Measurements from ENCODE around the gene WSCD1. TPM values are rescaled to one million over a fixed set of nuclear protein-coding genes. Genes with fewer than 3 reads are reported as not detected.

WSCD1 gene
- polyA plus RNA-seq, 1 experiment = 0.20 TPM

DNA sequence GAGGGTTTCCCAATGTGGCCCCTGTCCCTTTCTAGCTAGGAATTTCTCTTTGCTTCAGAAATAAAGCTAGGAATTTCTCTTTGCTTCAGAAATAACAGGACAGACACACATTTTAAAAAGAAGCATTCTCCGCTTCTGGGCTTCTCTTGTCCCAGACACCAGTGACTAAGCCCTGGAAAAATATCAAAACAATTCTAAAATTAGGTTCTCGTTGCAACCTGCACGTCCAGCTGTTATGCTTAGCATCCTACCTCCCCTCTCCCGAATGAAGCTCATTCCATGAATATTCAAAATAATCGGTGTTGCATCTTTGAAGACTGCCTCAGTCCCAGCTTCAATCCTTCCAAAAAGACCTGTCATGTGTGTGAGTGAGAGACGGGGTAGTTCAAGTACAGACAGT lies 45.6 kb upstream of the WSCD1 start:
- POLR2A ChIA-PET = no interaction called here
- H3K4me3 ChIP-seq (ENCODE audit: low read depth, low read length) = no peak overlapping the region
- no peak overlapping the region for H3K27ac ChIP-seq (ENCODE audit: low read depth, low read length)
- no peak for TF ChIP-seq CTCF (IDR thresholded peaks at IDR 0.05; ENCODE audit: low read depth, low read length)
- no peaks in the 10 kb centered on the region for H3K27me3 ChIP-seq (ENCODE audit: control insufficient read depth, insufficient read depth, low read length)
- no peak for DNase-seq (ENCODE audit: low read depth, low spot score)
- peaks cover 5% of the 10 kb centered on the region for H3K9me3 ChIP-seq (ENCODE audit: control insufficient read depth, insufficient read depth, low read length)
- CTCF ChIA-PET = interaction anchor here (0.5 kb wide), 1 partner anchor 44 kb away, joined by 4 read pairs; no protein-coding TSS in a partner anchor

DNA sequence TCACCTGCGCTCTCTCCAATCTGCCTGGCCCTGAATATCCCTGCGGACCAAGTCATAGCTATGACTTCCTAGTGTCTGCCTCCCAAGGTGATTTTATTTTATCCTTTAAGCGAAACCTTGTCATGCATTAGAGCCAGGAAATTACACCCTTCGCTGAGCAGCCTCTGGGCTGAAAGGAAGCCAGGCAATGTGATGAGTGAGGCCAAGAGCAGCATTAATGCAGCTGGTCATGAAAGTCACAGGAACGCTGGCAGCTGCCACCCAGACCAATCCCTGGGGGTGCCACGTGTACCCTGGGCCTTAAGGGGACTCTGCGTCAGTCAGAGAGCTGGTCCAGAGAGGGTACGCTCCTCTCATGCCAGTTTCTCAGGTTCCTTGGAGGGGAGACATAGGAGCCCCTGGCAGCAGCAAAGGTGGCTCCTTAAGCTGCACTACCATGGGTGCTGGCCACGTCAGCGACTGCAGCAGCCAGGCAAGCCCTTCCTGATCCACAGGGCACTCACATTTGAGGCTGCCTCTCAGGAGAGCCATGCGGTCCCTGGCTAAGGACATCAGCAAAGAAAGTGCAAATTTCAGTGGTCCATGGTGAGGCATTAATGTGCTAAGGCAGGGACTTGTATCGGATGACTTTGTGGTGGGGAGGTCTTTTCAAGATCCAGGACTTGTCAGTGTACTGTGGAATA lies 42.7 kb upstream of the WSCD1 start:
- Histone ChIP-seq H3K9me3 (ENCODE audit: control insufficient read depth, insufficient read depth, low read length) (peaks cover 5% of the 10 kb centered on the region), H3K4me3 (ENCODE audit: low read depth, low read length) (no peak overlapping the region), H3K27me3 (ENCODE audit: control insufficient read depth, insufficient read depth, low read length) (no peaks in the 10 kb centered on the region), H3K27ac (ENCODE audit: low read depth, low read length) (no peak overlapping the region)
- POLR2A ChIA-PET = no interaction called here
- TF ChIP-seq CTCF (IDR thresholded peaks at IDR 0.05; ENCODE audit: low read depth, low read length) = no peak
- CTCF ChIA-PET = no interaction called here
- DNase-seq (ENCODE audit: low read depth, low spot score) = no peak

DNA sequence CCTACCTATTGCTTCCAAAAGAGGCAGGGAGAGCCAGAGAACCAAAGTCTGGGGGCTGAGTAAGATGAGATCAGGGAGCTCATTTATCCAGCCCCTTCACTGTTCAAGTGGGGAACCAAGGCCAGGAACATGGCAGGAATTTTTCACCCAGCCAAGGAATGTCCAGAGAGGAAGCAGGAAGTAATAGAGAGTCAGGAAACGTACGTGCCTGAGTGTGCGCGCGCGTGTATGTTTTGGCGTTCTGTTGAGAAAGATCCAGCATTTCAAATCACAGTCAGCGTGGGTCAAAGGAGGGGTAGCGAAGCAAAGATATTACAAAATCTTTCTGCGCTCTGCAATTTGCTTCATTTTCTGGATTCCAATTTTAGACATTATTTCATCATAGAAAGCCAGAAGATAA lies 41.9 kb upstream of the WSCD1 start:
- ChIA-PET CTCF (no interaction called here), POLR2A (no interaction called here)
- no peaks in the 10 kb centered on the region for H3K27me3 ChIP-seq (ENCODE audit: control insufficient read depth, insufficient read depth, low read length)
- H3K4me3 ChIP-seq (ENCODE audit: low read depth, low read length) = no peak overlapping the region
- no peak for DNase-seq (ENCODE audit: low read depth, low spot score)
- H3K9me3 ChIP-seq (ENCODE audit: control insufficient read depth, insufficient read depth, low read length) = peaks cover 9% of the 10 kb centered on the region
- no peak overlapping the region for H3K27ac ChIP-seq (ENCODE audit: low read depth, low read length)
- TF ChIP-seq CTCF (IDR thresholded peaks at IDR 0.05; ENCODE audit: low read depth, low read length) = no peak

DNA sequence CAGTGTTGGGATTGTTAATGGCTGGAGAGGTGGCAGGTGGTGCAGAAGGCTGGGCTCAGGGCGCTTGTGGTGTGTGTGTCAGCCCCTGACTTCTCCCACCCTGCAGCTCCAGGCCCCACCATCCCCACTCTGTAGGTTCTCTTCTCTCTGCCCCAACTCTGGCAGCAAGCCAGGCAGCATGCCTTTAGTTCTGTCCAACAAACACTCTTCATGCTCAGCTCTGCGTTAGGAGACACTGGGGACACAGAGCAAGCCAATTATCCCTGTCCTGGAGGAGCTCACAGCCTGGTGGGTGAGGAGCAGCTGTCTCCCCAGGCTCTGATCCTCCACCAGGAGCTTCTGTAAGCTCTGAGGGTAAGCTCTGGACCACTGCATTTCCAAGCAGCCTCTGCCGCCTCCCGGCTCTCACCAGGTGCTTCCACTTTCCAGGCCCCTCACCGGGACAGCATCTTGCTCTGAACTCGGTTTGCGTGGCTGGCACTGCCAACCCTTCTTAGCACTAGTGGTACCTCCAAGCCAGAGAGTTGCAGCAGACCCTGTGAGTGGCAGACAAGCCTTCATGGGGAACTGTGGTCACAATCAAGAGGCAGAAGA lies 34.3 kb upstream of the WSCD1 start:
- CTCF ChIA-PET = no interaction called here
- Histone ChIP-seq H3K9me3 (ENCODE audit: control insufficient read depth, insufficient read depth, low read length) (peaks cover 9% of the 10 kb centered on the region), H3K27me3 (ENCODE audit: control insufficient read depth, insufficient read depth, low read length) (peaks cover 3% of the 10 kb centered on the region), H3K4me3 (ENCODE audit: low read depth, low read length) (no peak overlapping the region), H3K27ac (ENCODE audit: low read depth, low read length) (no peak overlapping the region)
- no peak for DNase-seq (ENCODE audit: low read depth, low spot score)
- POLR2A ChIA-PET = no interaction called here
- no peak for TF ChIP-seq CTCF (IDR thresholded peaks at IDR 0.05; ENCODE audit: low read depth, low read length)

DNA sequence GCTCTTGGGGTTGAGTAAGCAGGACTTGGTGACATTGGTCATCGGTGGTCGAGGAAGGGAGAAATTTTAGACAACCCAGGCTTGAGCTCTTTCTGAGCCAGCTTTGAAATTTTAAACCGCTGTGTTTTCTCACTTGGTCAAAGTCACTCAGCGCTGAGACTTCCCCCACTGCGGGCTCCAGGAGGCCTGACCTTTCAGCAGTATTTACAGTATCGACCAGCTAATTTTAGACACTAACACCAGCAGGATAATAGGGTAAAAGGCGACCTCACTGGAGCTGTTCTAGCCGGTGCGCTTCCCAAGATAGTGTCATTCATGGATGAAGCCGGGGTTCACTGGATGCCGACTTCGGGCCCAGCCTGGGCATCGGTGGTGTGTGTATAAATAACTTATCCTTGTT lies 29.7 kb upstream of the WSCD1 start:
- TF ChIP-seq CTCF (IDR thresholded peaks at IDR 0.05; ENCODE audit: low read depth, low read length) = no peak

More for the DNA sequence above, 29.7 kb upstream of the WSCD1 start:
- Histone ChIP-seq H3K9me3 (ENCODE audit: control insufficient read depth, insufficient read depth, low read length) (peaks cover 7% of the 10 kb centered on the region; the same call in 1 of the 2 replicates), H3K4me3 (ENCODE audit: low read depth, low read length) (no peak overlapping the region), H3K27me3 (ENCODE audit: control insufficient read depth, insufficient read depth, low read length) (no peaks in the 10 kb centered on the region), H3K27ac (ENCODE audit: low read depth, low read length) (no peak overlapping the region)
- ChIA-PET POLR2A (no interaction called here), CTCF (no interaction called here)
- DNase-seq (ENCODE audit: low read depth, low spot score) = no peak
